Endometrial microvascular endothelial cells (primary cell): ENCODE results near the gene CACNG4. TPM values are rescaled to one million over a fixed set of nuclear protein-coding genes. Genes with fewer than 3 reads are reported as not detected.

Experiments
- in situ Hi-C: cut with HindIII; loops from 2 replicates; pipeline ENCODE4 v1.10.0; 2017; ENCODE audit warnings: low sequenced_read_pairs, low pct_unique_long_range_greater_than_20kb; ENCODE audit errors: inconsistent ontology term
- total RNA-seq: library from RNA; depleted of rRNA; stranded (reverse); fragments of >200 nt; gene quantifications from one replicate; pipeline ENCODE4 v1.2.3, GENCODE V29; 2015; ENCODE audit errors: inconsistent ontology term

CACNG4 gene
- total RNA-seq, 1 donor from 2014 or later = not detected

DNA sequence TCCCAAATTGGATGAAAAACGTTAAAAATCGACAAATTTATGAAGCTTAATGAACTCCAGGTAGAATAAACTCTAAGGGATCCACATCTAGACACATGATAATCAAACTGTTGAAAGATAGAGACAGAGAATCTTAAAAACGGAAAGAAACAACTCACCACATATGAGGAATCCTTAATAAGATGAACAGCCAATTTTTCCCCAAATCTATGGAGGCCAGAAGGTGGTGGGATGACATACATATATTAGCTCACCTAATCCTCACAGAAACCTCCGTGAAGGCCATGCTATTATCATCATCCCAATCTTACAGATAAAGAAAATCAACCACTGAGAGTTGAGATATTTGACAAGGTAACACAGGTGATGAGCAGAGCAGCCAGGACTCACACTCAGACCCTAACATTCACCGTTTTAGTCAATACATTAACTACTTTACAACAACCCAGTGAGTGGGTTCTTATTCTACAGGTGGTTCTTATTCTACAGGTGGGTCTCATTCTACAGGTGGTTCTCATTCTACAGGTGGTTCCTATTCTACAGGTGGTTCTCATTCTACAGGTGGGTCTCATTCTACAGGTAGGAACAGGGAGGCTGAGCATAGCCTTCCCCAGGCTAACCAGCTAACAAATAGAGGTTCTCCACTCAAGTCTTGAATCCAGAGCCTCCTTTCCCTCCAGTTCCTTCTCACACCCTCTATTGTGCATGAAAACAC, 84.7 kb downstream of the CACNG4 start:
- in situ Hi-C loops = no loop called here

DNA sequence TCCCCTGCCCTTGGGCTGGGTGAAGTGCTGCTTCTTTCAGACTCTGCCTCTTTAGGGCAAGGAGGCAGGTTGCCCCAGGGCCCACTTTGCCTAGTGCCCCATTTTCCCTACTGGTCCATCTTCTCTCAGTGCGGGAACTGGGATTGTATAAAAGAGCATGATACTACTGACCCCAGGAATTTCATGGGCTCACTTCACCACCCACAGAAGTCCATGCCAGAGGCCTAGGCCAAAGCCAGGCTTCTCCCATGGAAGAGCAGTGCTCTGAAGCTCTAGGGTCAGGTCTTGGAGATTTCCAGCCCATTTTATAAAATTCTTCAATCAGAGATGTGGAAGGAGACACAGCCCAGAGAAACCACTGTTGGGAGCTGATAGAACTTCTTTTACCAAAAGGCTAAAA, 85.6 kb downstream of the CACNG4 start:
- in situ Hi-C loops = no loop called here

DNA sequence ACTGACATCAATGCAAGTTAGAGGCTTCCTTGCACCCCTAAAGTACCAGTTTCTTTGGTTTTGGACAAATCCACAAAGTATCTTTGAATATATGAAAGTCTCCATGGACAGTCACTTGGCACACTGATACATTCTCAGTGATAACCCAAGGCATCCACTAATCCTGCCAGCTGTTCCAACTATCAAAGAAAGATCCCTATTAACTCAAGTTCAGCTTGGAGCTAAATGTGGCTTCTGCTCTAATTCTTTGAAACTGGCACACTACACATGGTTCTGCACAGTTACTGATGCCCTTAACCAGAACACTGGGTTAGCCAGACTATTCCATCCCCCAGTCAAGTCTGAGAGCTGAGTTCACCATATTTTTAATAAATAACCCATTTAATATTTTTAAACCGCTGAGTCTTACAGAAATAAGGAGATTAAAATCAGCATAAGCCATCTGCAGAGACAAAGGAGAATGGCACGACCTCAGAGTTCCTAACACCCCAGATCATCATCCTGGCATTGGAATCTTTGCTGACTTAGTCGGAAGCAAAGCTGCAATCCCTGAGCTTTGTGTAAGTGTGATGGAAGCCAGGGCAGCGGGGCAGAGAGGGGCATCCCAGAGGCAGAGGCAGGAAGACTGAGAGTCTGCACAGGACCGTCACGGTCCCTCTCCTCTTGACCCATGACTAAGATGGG, 86.1 kb downstream of the CACNG4 start:
- in situ Hi-C loops = no loop called here

DNA sequence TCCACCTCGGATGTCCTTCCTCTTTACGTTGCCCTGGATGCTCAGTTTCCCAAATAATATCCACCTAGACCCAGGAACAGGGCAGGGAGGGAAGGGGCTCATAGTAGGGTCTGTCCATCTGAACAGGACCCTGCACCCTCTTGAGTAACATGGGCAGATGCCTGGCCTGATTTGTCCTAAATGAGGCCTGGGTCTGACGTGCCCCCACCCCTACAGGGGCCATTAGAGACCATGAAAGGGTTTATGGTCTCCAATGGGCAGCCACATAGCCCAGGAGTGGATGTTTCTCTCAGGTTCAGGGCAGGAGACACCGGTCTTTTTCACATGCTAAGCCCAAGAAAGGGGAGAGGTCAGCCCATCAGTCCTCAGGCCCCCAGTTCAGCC, 86.6 kb downstream of the CACNG4 start:
- in situ Hi-C loops = no loop called here

DNA sequence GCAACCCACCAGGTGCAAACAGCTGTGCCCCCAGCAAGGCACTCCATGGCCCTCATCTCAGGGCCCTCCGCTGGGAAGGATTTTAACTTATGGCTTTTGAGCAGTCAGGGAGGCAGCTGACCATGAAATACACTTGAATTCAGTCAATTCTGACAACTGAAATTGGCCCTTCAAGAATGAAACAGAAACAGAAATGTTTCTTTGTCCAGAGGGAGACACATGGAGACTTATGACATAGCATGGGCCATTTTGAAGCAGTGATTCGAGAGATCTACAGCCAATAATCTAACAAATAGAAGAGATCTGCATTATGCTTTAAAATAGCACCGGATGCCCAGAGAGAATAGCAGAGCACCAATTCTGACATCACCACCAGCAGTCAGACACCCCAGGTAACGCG, 87.3 kb downstream of the CACNG4 start:
- in situ Hi-C loops = no loop called here

DNA sequence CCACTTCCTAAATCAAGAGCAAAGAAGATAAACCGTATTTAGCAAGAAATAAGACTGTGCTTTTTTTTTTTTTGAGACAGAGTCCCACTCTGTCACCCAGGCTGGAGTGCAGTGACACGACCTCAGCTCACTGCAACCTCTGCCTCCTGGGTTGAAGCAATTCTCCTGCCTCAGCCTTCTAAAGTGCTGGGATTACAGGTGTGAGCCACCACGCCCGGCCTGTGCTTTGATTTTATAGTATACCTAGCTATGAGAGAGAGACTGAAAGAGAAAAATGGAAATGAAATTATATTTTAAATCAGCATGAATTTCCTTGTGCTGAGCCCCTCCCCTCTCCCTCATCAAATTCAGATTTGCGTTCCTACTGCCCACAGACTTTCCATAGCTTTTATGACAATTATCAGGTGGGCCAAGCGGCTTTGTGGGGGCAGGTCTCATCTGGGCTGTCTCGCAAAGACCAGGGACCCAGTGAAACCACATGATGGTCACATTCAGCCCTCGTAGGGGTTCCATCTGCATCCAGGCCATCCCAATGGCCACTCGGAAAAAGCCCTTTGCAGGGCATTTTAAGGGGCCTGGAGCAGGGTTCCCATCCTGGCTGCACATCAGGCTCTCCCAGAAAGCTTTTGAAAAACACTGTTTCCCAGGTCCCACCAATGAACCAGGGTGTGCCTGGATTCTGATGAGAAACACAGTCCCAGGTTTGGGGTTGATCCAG, 88.4 kb downstream of the CACNG4 start:
- in situ Hi-C loops = no loop called here

DNA sequence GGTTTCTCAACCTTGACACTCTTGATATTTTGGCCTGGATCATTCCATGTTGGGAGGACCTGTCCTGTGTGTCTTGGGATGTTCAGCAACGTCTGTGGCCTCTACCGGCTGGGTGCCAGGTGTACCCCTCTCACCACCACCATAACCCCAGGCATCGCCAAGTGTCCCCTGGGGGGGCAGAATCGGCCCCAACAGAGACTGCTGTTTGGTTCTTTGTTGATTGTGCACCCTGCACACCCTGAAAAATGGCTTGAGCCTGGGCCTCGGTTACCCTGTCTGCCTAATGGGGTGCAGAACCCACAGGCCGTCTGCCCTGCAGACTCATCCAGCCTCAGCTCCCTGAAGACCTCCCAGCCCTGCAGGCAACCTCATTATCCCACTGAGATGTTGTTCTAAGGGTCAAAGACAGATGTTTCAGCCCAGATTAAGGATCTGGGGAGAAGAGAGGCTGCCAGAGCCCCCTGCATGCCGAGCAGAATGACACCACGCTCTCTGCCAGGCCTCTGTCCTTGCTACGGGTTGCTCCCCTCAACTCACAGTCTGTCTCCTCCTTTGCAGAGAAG, 89.0 kb downstream of the CACNG4 start:
- in situ Hi-C loops = no loop called here

DNA sequence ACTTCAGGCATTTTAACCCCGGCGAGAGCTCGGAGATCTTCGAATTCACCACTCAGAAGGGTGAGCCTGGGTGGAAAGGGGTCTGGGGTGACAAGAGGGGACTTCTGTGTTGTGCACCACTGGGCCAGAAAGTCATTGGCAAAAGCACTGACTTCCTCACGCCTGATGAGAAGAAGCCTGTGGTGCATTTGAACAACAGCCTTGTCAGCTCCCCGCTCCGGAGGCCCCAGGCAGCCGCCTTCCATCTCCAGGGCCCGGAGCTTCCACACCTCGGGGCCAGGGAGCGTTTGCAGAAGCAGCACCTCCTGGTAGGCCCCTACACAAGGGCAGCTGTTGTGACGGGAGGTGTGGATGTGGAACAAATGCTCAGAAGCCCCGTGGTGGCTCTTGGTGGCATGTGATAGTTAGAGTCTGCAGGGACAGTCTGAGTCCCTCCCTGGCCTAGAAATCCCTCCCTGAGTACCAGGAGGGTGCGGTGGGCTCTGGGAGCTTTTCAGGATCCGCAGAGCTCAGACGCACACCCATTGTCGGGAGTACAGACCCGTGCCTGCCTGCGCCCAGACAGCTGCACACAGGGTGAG, 89.6 kb downstream of the CACNG4 start:
- in situ Hi-C loops = no loop called here

DNA sequence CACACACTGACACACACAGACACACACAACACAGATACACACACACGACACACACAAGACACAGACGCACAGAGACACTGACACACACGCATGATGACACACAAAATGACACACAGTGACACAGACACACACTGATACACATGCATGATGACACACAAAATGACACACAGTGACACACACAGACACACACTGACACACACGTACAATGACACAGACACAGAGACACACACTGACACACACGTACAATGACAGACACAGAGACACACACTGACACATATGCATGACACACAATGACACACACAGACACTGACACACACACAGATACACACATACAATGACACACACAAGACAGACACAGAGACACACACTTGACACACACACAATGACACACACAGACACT, 90.1 kb downstream of the CACNG4 start:
- in situ Hi-C loops = no loop called here

DNA sequence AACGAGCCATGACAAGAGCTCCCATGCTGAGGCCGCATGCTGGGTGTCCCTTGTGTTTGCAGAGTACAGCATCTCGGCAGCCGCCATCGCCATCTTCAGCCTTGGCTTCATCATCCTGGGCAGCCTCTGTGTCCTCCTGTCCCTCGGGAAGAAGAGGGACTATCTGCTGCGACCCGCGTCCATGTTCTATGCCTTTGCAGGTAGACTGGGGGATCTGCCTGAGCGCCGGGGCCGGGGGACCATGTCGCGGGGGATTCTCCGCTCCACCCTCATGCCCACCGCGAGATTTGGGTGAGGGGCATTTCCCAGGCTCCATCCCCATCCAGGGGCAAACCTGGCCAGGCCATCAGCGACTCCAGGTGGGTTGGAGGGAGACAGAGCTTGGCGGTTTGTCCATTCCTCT, 90.5 kb downstream of the CACNG4 start:
- in situ Hi-C loops = no loop called here

DNA sequence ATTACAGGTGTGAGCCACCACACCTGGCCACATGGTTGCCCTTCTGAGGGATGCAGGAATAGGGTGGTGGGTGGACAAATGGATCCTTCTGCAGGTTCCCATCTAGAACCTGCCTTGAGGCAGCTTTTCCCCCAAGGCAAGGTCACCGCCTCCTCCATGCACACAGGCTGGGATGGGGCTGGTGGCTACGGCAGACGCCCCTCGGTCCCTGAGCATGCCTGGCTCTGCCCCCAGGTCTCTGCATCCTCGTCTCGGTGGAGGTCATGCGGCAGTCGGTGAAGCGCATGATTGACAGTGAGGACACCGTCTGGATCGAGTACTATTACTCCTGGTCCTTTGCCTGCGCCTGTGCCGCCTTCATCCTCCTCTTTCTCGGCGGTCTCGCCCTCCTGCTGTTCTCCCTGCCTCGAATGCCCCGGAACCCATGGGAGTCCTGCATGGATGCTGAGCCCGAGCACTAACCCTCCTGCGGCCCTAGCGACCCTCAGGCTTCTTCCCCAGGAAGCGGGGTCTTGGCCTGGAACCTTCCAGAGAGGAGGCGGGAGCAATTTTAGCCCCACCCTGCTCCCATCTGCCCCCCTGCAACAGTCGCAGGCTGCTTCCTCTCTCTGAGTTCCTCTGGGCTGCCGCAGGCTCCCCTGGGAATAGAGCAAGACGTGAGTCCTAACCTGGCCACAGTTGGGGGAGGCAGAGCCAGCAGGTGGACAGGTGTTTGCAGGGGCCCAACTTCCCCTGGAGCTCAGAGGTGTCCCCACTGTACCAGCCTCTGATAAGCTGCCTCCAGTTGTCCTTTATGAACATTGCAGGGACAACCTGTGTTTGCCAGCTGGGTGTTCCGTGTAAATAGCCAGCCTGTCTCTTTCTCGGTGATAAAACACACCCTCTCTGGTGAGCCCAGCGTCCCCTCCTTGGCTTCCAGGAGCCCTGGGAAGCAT, 91.6 kb downstream of the CACNG4 start:
- in situ Hi-C loops = no loop called here

DNA sequence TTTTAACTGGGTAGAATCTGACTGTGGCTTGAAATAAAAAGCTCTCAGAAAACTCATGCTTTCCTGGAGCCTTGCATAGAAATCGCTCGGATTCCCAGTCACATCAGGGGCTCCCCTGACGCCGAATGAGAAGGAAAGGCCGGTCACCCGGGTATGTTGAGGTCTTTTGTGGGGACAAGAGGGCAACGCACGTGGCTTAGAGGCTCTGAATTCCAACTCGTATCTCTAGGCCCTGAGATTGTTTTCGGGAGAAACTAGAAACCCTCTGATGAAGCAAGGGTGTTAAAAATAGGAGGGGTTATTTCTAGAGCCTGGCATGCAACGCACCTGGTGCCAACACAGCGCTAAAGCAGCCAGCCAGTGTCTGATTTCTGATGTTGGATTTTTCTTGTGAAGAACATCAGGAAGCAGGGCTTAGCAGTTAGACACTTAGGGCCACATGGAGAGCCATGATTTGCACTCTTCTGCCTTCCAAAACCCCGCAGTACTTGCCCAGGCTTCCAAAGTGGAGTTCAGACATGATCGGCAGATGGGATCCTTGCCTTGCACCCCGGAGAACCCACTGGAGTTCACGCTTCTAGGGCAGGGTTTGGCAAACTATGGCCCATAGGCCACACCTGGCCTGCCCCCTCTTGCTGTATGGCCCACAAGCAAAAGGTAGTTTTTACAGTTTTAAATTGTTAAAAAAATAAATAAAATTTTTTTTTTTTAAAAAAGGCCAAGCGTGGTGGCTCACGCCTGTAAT, 92.4 kb downstream of the CACNG4 start:
- in situ Hi-C loops = no loop called here

DNA sequence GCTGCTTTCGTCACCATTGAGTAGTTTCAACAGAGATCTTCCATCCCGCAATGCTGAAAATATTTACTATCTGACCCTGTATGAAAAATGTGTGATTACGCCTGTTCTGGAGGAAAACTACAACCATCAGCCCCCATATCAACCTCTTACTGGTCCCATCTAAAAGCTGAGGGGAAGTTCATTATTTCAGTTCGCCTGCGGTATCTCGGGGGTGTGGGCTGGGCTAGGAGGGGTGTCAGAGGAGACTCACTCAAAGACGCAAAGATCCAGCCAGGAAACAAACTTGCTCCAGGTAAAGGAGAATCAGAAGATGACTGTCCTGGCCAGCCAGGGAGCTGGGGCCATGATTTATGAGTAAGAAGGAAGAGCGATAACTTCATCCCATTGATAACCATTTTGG, 93.5 kb downstream of the CACNG4 start:
- in situ Hi-C loops = no loop called here

DNA sequence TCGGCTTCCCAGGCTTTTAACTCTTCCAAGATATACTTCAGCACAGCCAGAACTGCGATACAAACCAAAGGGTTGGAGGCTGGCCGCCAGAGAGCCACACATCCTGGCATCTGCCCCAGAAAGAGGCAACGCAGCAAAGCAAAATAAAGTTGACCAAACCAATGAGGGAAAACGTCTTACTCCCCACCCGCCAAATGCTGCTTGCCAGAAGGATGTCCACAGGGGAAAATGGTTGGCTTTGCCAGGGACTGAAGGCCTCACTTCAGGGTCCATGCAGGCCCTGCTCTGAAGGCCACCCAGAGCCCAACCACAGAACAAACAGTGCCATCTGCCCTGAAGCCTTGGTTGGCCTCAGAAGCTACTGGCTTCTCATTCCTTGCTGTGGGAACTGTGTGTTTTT, 94.9 kb downstream of the CACNG4 start:
- in situ Hi-C loops = no loop called here

DNA sequence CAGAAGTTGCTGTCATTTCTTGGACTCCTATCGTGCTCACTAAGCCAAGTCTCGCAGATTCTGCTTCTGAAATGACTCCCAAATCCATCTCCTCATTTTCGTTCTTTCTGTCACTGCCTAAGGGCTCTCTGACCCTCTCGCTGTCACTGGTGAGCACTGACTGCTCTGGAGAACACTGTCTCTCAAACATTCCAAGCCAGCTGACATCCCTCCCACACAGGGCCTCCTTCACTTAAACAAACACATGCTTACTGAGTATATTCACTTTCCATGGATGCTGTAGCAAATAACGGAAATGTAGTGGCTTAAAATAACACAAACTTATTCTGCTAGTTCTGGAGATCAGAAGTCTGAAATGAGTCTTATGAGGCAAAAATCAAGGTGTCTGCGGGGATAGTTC, 98.6 kb downstream of the CACNG4 start:
- in situ Hi-C loops = no loop called here

DNA sequence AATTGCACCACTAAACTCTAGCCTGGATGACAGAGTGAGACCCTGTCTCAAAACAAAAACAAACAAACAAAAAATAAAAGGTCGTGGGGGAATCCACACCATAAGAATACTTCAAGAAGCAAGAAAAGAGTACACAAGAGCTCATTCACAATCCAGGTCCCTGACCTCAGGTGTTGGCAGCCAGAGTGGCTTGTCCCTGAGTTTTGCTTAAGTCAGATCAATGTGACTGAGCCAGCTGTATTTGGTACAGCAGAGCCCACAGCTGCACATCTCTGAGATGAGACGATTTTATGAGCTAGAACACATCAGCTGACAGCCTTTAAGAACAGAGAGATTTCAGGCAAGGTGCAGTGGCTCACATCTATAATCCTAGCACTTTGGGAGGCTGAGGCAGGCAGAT, 102.2 kb downstream of the CACNG4 start:
- in situ Hi-C loops = no loop called here

DNA sequence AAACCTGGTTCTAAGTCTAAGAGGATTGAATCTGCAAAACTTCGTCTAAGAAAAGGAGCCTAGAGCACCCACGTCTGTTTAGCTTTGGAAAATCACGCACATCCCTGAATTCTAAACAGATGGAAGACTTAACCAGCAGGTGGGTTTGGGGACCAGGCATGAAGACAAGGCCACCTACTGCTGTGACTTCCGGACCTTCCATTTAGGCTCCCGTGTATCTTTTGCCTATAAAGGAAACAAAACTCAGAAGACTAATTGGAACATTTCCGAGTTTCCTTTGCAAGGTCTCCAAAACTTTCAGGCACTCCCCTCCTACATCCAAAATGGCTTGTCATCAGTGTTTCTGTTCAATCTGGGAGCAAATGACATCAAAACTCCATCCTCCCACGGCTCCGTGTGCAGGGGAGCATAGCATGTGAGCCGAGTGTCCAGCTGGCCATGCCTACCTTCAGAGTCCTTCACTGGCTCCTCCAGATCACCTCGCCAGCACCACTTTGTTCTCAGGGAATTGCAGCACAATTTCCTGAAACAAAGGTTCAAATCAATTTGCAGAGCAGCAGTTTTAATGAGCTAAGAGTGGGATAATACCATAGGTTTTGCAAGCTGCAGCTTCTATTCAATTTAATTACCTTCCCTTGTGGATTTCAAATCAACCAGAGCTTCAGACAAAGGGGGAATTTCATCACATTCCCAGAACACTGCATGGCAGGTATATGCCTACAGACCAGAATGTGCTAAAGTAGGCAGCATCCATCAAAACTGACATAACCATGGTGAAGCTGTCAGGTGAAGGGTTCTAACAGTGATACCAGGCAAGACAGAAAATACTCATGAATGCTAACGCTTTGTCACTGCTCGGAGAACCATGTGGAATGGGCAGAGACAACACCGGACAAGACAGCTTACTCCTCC, 103.3 kb downstream of the CACNG4 start:
- in situ Hi-C loops = no loop called here
